Epithelial cell of esophagus (primary cell): Measurements from ENCODE around the gene DPM1.

Experiments
- DNase-seq: peaks from one replicate; pipeline ENCODE4 v3.0.0; 2010; ENCODE audit warnings: low read depth
- H3K4me3 ChIP-seq: 2 replicates; pipeline ENCODE4 v1.5.1; 2011; ENCODE audit warnings: mild to moderate bottlenecking, low read length, control low read depth
- CTCF ChIP-seq: IDR thresholded peaks from 2 replicates; pipeline ENCODE4 v1.5.1; 2011; ENCODE audit warnings: low read depth, mild to moderate bottlenecking, low read length, control low read depth, inconsistent platforms; ENCODE audit not compliant: insufficient read depth; ENCODE audit errors: missing control alignments

Gene DPM1

GRCh38 chr20:50892394-50892793 is 65.9 kb downstream of the DPM1 start:
- no peak for TF ChIP-seq CTCF

GRCh38 chr20:50891138-50891537 is 67.2 kb downstream of the DPM1 start:
- TF ChIP-seq CTCF = no peak
- no peak for DNase-seq

More at GRCh38 chr20:50892394-50892793, 65.9 kb downstream of the DPM1 start:
- no peak overlapping the region for H3K4me3 ChIP-seq
- DNase-seq = no peak

GRCh38 chr20:50887576-50887975 is 70.8 kb downstream of the DPM1 start:
- DNase-seq = no peak
- TF ChIP-seq CTCF = no peak
- H3K4me3 ChIP-seq = no peak overlapping the region

More at GRCh38 chr20:50891138-50891537, 67.2 kb downstream of the DPM1 start:
- H3K4me3 ChIP-seq = no peak overlapping the region

- no peak for TF ChIP-seq CTCF
- H3K4me3 ChIP-seq = no peak overlapping the region
- DNase-seq = no peak
Measured at GRCh38 chr20:50886184-50886790, 72.0 kb downstream of the DPM1 start.

- TF ChIP-seq CTCF = no peak
- H3K4me3 ChIP-seq = no peak overlapping the region
- no peak for DNase-seq
Measured at GRCh38 chr20:50885781-50886180, 72.6 kb downstream of the DPM1 start.

- DNase-seq = no peak
- TF ChIP-seq CTCF = no peak
- no peak overlapping the region for H3K4me3 ChIP-seq
Measured at GRCh38 chr20:50885068-50885467, 73.3 kb downstream of the DPM1 start.
